HEK293 (cell line): ENCODE measurements around the gene GNG4.

Experiments
- CTCF ChIA-PET: fragments of 350-600 bp; formaldehyde crosslinking; extraction: SDS; loops from one replicate; lab custom pipeline; 2021; ENCODE audit warnings: antibody characterized with exemption; lab: Yijun Ruan, JAX
- POLR2A ChIA-PET: fragments of 300-600 bp; formaldehyde crosslinking; extraction: SDS; loops from one replicate; lab custom pipeline; 2020; ENCODE audit warnings: antibody characterized with exemption, inconsistent platforms; lab: Yijun Ruan, JAX
- H3K27ac ChIP-seq: fragments of 200-500 bp; sonication (Bioruptor generic); 2 replicates; pipeline ENCODE4 v1.5.1; 2014; ENCODE audit warnings: low read depth, low read length, control low read depth, inconsistent platforms; ENCODE audit errors: extremely low read depth
- H3K36me3 ChIP-seq, 2 experiments: fragments of 200-500 bp in 1 of 2; sonication (Bioruptor generic) in 1 of 2; 1 replicate in 1 of 2; 2 replicates in 1 of 2; pipeline ENCODE4 v1.5.1; 2014 to 2017; ENCODE audit warnings: inconsistent platforms in 2 of 2, low read length in 2 of 2; ENCODE audit not compliant: control insufficient read depth in 2 of 2, insufficient read depth in 1 of 2
- H3K4me1 ChIP-seq: fragments of 200-500 bp; sonication (Bioruptor generic); 2 replicates; pipeline ENCODE4 v1.5.1; 2014; ENCODE audit warnings: mild to moderate bottlenecking, low read length, inconsistent platforms; ENCODE audit not compliant: control insufficient read depth, insufficient read depth
- H3K4me3 ChIP-seq: 2 replicates; pipeline ENCODE4 v1.5.1; 2011; ENCODE audit warnings: low read depth, mild to moderate bottlenecking, control low read depth, low read length, moderate library complexity
- H3K9me3 ChIP-seq: fragments of 200-500 bp; sonication (Bioruptor generic); 2 replicates; pipeline ENCODE4 v1.5.1; 2014; ENCODE audit warnings: low read depth, low read length, inconsistent platforms; ENCODE audit not compliant: control insufficient read depth, insufficient read depth
- KLF17 ChIP-seq: fragments of 450-650 bp; formaldehyde crosslinking; IDR thresholded peaks from 2 replicates; pipeline ENCODE4 v1.5.1; 2016; ENCODE audit warnings: missing biosample characterization, missing genetic modification characterization
- KLF8 ChIP-seq: fragments of 450-650 bp; formaldehyde crosslinking; IDR thresholded peaks from 2 replicates; pipeline ENCODE4 v1.5.1; 2016; ENCODE audit warnings: missing biosample characterization, missing genetic modification characterization
- PATZ1 ChIP-seq: fragments of 450-650 bp; formaldehyde crosslinking; IDR thresholded peaks from 2 replicates; pipeline ENCODE4 v1.5.1; 2016; ENCODE audit warnings: missing biosample characterization, missing genetic modification characterization
- PBX3 ChIP-seq: sonication (generic); formaldehyde crosslinking; IDR thresholded peaks from 2 replicates; pipeline ENCODE4 v1.8.1; 2022; ENCODE audit warnings: mild to moderate bottlenecking, moderate library complexity, missing genetic modification reagents
- ZBTB6 ChIP-seq: fragments of 450-650 bp; formaldehyde crosslinking; IDR thresholded peaks from 2 replicates; pipeline ENCODE4 v1.5.1; 2017; ENCODE audit warnings: missing biosample characterization, missing genetic modification characterization
- ZBTB8A ChIP-seq: fragments of 450-650 bp; formaldehyde crosslinking; IDR thresholded peaks from 2 replicates; pipeline ENCODE4 v1.5.1; 2016; ENCODE audit warnings: missing biosample characterization, missing genetic modification characterization
- ZNF112 ChIP-seq: fragments of 450-650 bp; formaldehyde crosslinking; IDR thresholded peaks from 2 replicates; pipeline ENCODE4 v1.5.0; 2017; ENCODE audit warnings: missing biosample characterization, missing genetic modification characterization
- ZNF121 ChIP-seq: fragments of 450-650 bp; formaldehyde crosslinking; IDR thresholded peaks from 2 replicates; pipeline ENCODE4 v1.5.1; 2016; ENCODE audit warnings: missing biosample characterization, missing genetic modification characterization
- ZNF223 ChIP-seq: fragments of 450-650 bp; formaldehyde crosslinking; IDR thresholded peaks from 2 replicates; pipeline ENCODE4 v1.5.1; 2016; ENCODE audit warnings: missing biosample characterization, missing genetic modification characterization
- ZNF335 ChIP-seq: fragments of 450-650 bp; formaldehyde crosslinking; conservative IDR thresholded peaks from 2 replicates; pipeline ENCODE4 v1.5.1; 2016; ENCODE audit warnings: missing biosample characterization, missing genetic modification characterization
- ZNF366 ChIP-seq: fragments of 450-650 bp; formaldehyde crosslinking; conservative IDR thresholded peaks from 2 replicates; pipeline ENCODE4 v1.5.1; 2016; ENCODE audit warnings: missing biosample characterization, missing genetic modification characterization
- ZNF473 ChIP-seq: fragments of 450-650 bp; formaldehyde crosslinking; IDR thresholded peaks from 2 replicates; pipeline ENCODE4 v1.5.1; 2017; ENCODE audit warnings: missing biosample characterization, missing genetic modification characterization
- ZNF501 ChIP-seq: fragments of 450-650 bp; formaldehyde crosslinking; IDR thresholded peaks from 2 replicates; pipeline ENCODE4 v1.5.1; 2016; ENCODE audit warnings: missing biosample characterization, missing genetic modification characterization
- ZNF530 ChIP-seq: fragments of 450-650 bp; formaldehyde crosslinking; IDR thresholded peaks from 2 replicates; pipeline ENCODE4 v1.5.1; 2016; ENCODE audit warnings: low read depth, missing biosample characterization, missing genetic modification characterization
- ZNF670 ChIP-seq: fragments of 450-650 bp; formaldehyde crosslinking; IDR thresholded peaks from 2 replicates; pipeline ENCODE4 v1.5.1; 2016; ENCODE audit warnings: missing biosample characterization, missing genetic modification characterization, low read depth
- ZNF776 ChIP-seq: fragments of 450-650 bp; formaldehyde crosslinking; IDR thresholded peaks from 2 replicates; pipeline ENCODE4 v1.5.0; 2017; ENCODE audit warnings: missing biosample characterization, missing genetic modification characterization, borderline replicate concordance
- TF ChIP-seq, protein P1 (sequence below): fragments of 450-650 bp; formaldehyde crosslinking; IDR thresholded peaks from 2 replicates; pipeline ENCODE4 v1.5.1; 2016; ENCODE audit warnings: missing biosample characterization, missing genetic modification characterization
- TF ChIP-seq, protein P2 (sequence below): fragments of 450-650 bp; formaldehyde crosslinking; IDR thresholded peaks from 2 replicates; pipeline ENCODE4 v1.5.1; 2016; ENCODE audit warnings: missing biosample characterization, missing genetic modification characterization

GNG4 gene

DNA sequence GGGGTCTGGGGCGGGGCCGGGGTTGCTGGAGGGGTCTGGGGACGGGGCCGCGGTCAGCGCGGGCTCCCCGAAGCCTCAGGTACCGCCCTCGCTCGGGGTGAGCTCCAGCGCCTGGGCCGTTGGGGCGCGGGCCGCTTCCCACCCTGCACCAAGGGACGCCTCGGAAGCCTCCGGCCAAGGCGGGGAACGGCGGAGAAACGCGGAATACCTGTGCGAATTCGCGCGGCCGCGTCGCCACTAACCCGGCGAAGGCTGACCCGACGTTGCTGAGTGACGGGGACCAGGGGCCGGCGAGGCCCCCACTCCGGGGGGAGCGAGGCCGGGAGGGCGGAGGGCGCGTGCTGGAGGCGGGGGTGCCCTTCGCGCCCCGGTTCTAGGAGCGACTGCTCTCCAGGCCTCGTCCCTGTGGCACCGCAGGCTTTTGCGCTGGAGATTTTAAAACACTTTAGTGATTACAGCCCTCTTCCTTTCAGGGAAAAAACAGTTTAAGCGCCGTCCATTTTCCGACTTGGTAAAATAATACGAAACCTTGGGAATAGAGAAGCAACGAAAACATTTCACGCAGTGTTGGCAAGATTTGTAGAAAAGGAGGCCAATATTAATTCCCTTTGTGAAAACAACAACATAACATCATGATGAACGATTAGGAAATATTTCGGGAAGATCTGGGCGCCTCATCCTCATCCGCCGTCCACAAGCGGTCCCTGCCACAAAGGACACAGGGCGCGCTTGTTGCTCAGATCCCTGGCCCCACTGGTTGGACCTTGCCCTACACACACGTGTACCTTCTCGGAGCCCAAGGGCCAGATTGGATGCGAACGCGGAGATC lies 971 bp upstream of the GNG4 start (continued):
- no peak for TF ChIP-seq ZNF776 (tag by site-specific recombination)

DNA sequence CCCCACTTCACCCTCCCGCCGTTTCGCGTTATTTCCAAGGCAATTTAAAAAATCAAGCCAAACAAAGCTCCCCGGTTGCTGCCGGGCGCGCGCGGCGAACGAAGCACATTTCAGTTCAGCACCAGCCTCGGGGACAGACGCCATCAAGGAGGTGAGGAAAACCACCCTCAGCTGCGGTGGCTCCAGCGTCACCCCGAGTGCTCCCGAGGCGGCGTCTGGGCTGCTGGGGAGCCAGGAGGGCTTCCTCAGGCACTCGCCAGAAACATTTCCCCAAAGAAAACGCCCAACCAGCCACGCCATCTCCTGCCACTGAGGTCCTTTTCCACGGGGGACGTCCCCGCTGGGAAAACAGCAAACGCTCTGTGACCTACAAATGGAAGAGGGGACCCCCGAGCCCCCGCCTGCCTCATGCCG lies 623 bp downstream of the GNG4 start:
- POLR2A ChIA-PET: no interaction called here
- Histone ChIP-seq H3K27ac (peak overlapping the region; percentile 80; the same call in 1 of the 2 replicates), H3K36me3 (no peaks in the 10 kb centered on the region; a peak in 1 of 3 replicates), H3K4me1 (peaks cover 3% of the 10 kb centered on the region; the same call in 1 of the 2 replicates), H3K9me3 (no peaks in the 10 kb centered on the region), H3K4me3 (peak overlapping the region; percentile 77)
- CTCF ChIA-PET: interaction anchor here (0.6 to 1.0 kb wide), 2 partner anchors 124 to 556 kb away, joined by 3 read pairs; no protein-coding TSS in a partner anchor
- TF ChIP-seq KLF8 (tag by site-specific recombination) (0 out of 2 replicates have a peak, but pooled peaks have one; percentile 3), ZBTB8A (tag by site-specific recombination) (peak; percentile 33), ZNF473 (tag by site-specific recombination) (no peak), KLF17 (tag by site-specific recombination) (0 out of 2 replicates have a peak, but pooled peaks have one; percentile 42), ZNF112 (no peak), PATZ1 (peak; percentile 59; the same call in 1 of the 2 replicates), ZNF530 (no peak), PBX3 (CRISPR knock-in tag) (0 out of 2 replicates have a peak, but pooled peaks have one; percentile 12), ZNF335 (tag by site-specific recombination) (peak; percentile 84; the same call in 1 of the 2 replicates), ZNF670 (tag by site-specific recombination) (no peak), ZNF366 (0 out of 2 replicates have a peak, but pooled peaks have one; percentile 7), ZNF501 (tag by site-specific recombination) (no peak), ZNF121 (tag by site-specific recombination) (no peak), ZBTB6 (tag by site-specific recombination) (peak; percentile 71; the same call in 1 of the 2 replicates), ZNF223 (tag by site-specific recombination) (no peak)
- TF ChIP-seq, protein P1, sequence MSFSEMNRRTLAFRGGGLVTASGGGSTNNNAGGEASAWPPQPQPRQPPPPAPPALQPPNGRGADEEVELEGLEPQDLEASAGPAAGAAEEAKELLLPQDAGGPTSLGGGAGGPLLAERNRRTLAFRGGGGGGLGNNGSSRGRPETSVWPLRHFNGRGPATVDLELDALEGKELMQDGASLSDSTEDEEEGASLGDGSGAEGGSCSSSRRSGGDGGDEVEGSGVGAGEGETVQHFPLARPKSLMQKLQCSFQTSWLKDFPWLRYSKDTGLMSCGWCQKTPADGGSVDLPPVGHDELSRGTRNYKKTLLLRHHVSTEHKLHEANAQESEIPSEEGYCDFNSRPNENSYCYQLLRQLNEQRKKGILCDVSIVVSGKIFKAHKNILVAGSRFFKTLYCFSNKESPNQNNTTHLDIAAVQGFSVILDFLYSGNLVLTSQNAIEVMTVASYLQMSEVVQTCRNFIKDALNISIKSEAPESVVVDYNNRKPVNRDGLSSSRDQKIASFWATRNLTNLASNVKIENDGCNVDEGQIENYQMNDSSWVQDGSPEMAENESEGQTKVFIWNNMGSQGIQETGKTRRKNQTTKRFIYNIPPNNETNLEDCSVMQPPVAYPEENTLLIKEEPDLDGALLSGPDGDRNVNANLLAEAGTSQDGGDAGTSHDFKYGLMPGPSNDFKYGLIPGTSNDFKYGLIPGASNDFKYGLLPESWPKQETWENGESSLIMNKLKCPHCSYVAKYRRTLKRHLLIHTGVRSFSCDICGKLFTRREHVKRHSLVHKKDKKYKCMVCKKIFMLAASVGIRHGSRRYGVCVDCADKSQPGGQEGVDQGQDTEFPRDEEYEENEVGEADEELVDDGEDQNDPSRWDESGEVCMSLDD (tag by site-specific recombination): peak; percentile 22; the same call in 1 of the 2 replicates
- TF ChIP-seq, protein P2, sequence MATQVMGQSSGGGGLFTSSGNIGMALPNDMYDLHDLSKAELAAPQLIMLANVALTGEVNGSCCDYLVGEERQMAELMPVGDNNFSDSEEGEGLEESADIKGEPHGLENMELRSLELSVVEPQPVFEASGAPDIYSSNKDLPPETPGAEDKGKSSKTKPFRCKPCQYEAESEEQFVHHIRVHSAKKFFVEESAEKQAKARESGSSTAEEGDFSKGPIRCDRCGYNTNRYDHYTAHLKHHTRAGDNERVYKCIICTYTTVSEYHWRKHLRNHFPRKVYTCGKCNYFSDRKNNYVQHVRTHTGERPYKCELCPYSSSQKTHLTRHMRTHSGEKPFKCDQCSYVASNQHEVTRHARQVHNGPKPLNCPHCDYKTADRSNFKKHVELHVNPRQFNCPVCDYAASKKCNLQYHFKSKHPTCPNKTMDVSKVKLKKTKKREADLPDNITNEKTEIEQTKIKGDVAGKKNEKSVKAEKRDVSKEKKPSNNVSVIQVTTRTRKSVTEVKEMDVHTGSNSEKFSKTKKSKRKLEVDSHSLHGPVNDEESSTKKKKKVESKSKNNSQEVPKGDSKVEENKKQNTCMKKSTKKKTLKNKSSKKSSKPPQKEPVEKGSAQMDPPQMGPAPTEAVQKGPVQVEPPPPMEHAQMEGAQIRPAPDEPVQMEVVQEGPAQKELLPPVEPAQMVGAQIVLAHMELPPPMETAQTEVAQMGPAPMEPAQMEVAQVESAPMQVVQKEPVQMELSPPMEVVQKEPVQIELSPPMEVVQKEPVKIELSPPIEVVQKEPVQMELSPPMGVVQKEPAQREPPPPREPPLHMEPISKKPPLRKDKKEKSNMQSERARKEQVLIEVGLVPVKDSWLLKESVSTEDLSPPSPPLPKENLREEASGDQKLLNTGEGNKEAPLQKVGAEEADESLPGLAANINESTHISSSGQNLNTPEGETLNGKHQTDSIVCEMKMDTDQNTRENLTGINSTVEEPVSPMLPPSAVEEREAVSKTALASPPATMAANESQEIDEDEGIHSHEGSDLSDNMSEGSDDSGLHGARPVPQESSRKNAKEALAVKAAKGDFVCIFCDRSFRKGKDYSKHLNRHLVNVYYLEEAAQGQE (tag by site-specific recombination): peak; percentile 98
